Pancreas (tissue), 10 donors: Measurements from ENCODE around the gene CFAP157. TPM values are rescaled to one million over a fixed set of nuclear protein-coding genes. Genes with fewer than 3 reads are reported as not detected.

Source experiments
- ATAC-seq, 4 donors: fragments of 200-7000 bp; cut with Tn5 transposase; one replicate each; pipeline versions ENCODE4 v1.8.0 to v1.9.1; 2020; ENCODE audit warnings: mild to moderate bottlenecking in 4 of 4, moderate library complexity in 4 of 4
- DNase-seq, 6 donors: peaks; one replicate each; pipeline ENCODE4 v3.0.0-alpha.2; 2020
- FAIRE-seq: peaks from 2 replicates; lab custom pipeline; 2012; peaks lifted over from hg19 to GRCh38; lab: Jason Lieb, UNC
- H3K27ac ChIP-seq, 4 donors: fragments of 200-600 bp; sonication (generic); 1 replicate in 3 of 4; 2 replicates in 1 of 4; pipeline versions ENCODE4 v1.5.0 to v1.8.0; 2020
- H3K27me3 ChIP-seq, 4 donors: fragments of 200-600 bp; one replicate each; pipeline ENCODE4 v1.8.0; 2021
- H3K36me3 ChIP-seq, 3 donors: fragments of 200-600 bp; sonication (generic) in 1 of 3; one replicate each; pipeline versions ENCODE4 v1.5.0 to v1.8.0; 2020 to 2021
- H3K4me1 ChIP-seq, 3 donors: fragments of 200-600 bp; one replicate each; pipeline ENCODE4 v1.8.0; 2021
- H3K4me3 ChIP-seq, 4 donors: fragments of 200-600 bp; sonication (generic) in 2 of 4; one replicate each; pipeline versions ENCODE4 v1.5.0 to v1.8.0; 2020 to 2021
- H3K9me3 ChIP-seq, 4 donors: fragments of 200-600 bp; one replicate each; pipeline ENCODE4 v1.8.0; 2021
- CTCF ChIP-seq, 4 donors: fragments of 200-600 bp; sonication (generic) in 3 of 4; IDR thresholded peaks; one replicate each; pipeline versions ENCODE4 v1.5.0 to v1.8.0; 2021; ENCODE audit warnings: antibody characterized with exemption in 4 of 4
- WGBS, 2 donors: extraction: QIAGEN DNeasy Blood & Tissue Kit; methylation state at CpG; one replicate each; pipeline ENCODE4 v1.1.7; 2013; 5-methylcytosine and 5-hydroxymethylcytosine counted together
- intact Hi-C, 3 donors: fragments of 100-400 bp; cut with DNase I; formaldehyde crosslinking; loops; one replicate each; pipeline versions ENCODE4 v1.11.1 to v1.14.2; 2022
- polyA plus RNA-seq, 2 donors: library from polyadenylated mRNA; stranded (reverse); fragments of 200-250 nt; gene quantifications; one replicate each; pipeline ENCODE4 v1.2.3, GENCODE V29; 2013
- total RNA-seq, 6 donors: library from RNA; stranded (reverse); fragmentation: NEBNext Ultra II Directional in 4 of 6; extraction: Animal tissue kit (Norgen Biotek cat#: 25700) in 4 of 6; gene quantifications; one replicate each; pipeline versions ENCODE4 v1.2.1 to v1.2.4, GENCODE V29; 2021 to 2023
- donor health status: healthy with polysubstance abuse.
- donor health status: DM: no; HTN: no; CAD: no; lungs with moderate emphysema.
- donor health status: DM: no; HTN: no; CAD: no.
- donor health status: control.
- donor health status: control.
- donor health status: Bipolar disorder and iron deficiency.
- donor health status: DM: yes; HTN: yes; CAD: no.
- donor health status: DM: no; HTN: no; CAD: no.
- donor health status: DM: no; HTN: no; CAD: no.
- donor health status: DM: yes; HTN: yes; CAD: no.

CFAP157 gene
- total RNA-seq (under 1 TPM in 5 of 6 donors, not detected in 1; 0.12 to 0.39 (median 0.22) TPM), polyA plus RNA-seq (1 to 10 TPM; 1.6 to 2.1 TPM)

DNA sequence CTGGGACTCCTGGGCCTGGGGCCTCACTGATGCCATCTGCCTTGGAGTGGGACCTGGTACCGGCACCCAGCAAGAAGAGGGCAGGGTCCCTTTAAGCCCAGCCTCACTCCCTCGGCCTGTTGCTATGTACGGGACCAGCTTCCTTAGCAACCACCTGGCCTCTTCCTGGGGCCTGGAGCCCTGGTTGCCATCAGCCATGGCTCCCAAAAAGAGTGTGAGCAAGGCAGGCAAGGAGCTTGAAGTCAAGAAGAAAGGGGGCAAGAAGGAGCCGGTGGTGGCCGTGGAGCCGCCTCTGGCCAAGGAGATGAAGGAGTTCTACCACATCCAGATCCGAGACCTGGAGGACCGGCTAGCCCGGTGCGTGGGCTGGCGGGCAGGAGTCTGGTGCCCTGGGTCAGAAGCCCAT, at the start of gene CFAP157:
Gene CFAP157 (plus strand): TSS at position 153 of the 406 bp plus-strand sequence. CDS start 44 bp downstream, at position 197.
- WGBS, 2 donors, result 66 to 71% methylated on average over 10 to 11 of the region's 11 CpGs
- H3K9me3 ChIP-seq, result no peaks in the 10 kb centered on the region
- no peak within 1 kb of the TSS for H3K27ac ChIP-seq
- FAIRE-seq (no peak), ATAC-seq (peak; percentile 65 to 80 (median 74)), DNase-seq (peak in 3 of 6 donors; percentile 50 to 74 (median 56))
- no peak for TF ChIP-seq CTCF (IDR thresholded peaks at IDR 0.05)
- intact Hi-C loops, result no loop called here
- H3K4me3 ChIP-seq, result no peak within 1 kb of the TSS
- no peaks in the 10 kb centered on the region for H3K27me3 ChIP-seq
- H3K4me1 ChIP-seq, result peaks cover 0 to 10% (median 0%) of the 10 kb centered on the region in 3 donors
- H3K36me3 ChIP-seq, result no peaks in the 10 kb centered on the region

DNA sequence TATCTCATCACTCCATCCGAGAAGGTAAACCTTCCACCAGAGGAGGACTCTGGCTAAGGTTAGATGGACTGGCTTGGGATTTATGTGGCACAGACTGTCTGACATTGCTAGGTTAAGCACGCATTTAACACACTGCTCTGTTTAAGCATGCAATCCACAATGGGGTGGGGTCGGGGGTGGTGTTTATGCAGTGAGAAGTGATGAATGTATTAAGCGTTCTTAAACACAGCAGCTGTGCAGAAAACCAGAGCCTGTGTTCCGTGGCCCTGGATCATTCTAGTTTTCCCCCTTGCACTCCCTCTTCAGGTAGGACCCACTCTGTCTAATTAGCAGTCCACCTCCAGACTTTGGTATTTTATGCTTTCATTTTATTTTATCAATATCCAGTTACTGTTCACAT, 48.4 kb upstream of the CFAP157 start:
- WGBS, 2 donors, result 86 to 94% methylated on average over 5 of the region's 5 CpGs
- no peak for ATAC-seq

DNA sequence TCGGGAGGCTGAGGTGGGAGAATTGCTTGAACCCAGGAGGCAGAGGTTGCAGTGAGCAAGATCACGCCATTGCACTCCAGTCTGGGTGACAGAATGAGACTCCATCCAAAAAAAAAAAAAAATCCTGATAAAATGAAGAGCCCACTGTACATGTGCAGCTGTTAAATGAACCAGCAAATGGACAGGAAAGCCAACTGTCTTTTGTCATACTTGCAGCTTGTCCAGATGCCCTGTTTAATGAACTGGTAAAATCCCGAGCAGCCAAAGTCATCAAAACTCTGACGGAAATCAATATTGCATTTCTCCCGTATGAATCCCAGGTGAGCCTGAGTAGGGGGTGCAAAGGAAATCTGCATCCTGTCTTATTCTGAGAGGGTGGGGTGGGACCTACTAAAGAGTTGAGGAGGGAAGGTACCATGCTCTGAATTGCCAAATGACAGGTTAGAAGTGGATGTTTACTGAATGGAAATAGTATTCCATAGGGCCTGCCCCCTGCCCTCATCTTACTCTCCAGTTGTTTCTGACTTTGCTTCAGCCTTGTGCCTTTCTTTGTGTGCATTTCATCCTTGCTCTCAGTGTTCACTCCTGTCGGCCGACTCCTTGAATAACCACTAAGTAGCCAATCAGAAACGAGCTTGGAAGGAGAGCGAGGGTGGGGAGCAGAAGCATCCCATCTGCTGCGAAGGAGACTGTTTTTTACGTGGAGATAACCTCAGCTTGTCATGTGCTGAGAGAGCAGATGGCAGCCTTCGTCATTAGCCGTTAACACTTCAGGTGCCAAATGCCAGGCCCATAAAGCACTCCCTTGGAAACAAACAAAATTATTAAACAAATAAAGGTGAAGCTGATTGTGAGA, 45.7 kb upstream of the CFAP157 start:
- intact Hi-C loops, result no loop called here
- 71 to 74% methylated on average over 13 of the region's 13 CpGs for WGBS, 2 donors
- H3K27ac ChIP-seq, result no peak overlapping the region
- H3K9me3 ChIP-seq, result no peaks in the 10 kb centered on the region
- no peak overlapping the region for H3K4me3 ChIP-seq
- DNase-seq (no peak), ATAC-seq (peak in 3 of 4 donors; percentile 13 to 77 (median 68)), FAIRE-seq (no peak)
- H3K36me3 ChIP-seq, result peaks cover 0 to 32% (median 6%) of the 10 kb centered on the region in 3 donors
- H3K27me3 ChIP-seq, result no peaks in the 10 kb centered on the region
- H3K4me1 ChIP-seq, result no peaks in the 10 kb centered on the region
- TF ChIP-seq CTCF (IDR thresholded peaks at IDR 0.05), result no peak

More for the DNA sequence above, 48.4 kb upstream of the CFAP157 start:
- Histone ChIP-seq H3K9me3 (no peaks in the 10 kb centered on the region), H3K27me3 (no peaks in the 10 kb centered on the region), H3K4me3 (no peak overlapping the region), H3K4me1 (no peaks in the 10 kb centered on the region), H3K36me3 (peaks cover 0 to 32% (median 5%) of the 10 kb centered on the region in 3 donors), H3K27ac (no peak overlapping the region)
- DNase-seq (no peak), FAIRE-seq (no peak)
- no peak for TF ChIP-seq CTCF (IDR thresholded peaks at IDR 0.05)
- intact Hi-C loops, result no loop called here

- WGBS, 2 donors, result 50 to 58% methylated on average over 1 of the region's 1 CpG
- ATAC-seq (no peak), DNase-seq (no peak), FAIRE-seq (no peak)
- no peak for TF ChIP-seq CTCF (IDR thresholded peaks at IDR 0.05)
- Histone ChIP-seq H3K9me3 (no peaks in the 10 kb centered on the region), H3K36me3 (peaks cover 0 to 34% (median 6%) of the 10 kb centered on the region in 3 donors), H3K27ac (no peak overlapping the region), H3K27me3 (no peaks in the 10 kb centered on the region), H3K4me3 (no peak overlapping the region), H3K4me1 (no peaks in the 10 kb centered on the region)
- intact Hi-C loops, result no loop called here
Measured at GRCh38 chr9:127662617-127663016, 44.2 kb upstream of the CFAP157 start.

DNA sequence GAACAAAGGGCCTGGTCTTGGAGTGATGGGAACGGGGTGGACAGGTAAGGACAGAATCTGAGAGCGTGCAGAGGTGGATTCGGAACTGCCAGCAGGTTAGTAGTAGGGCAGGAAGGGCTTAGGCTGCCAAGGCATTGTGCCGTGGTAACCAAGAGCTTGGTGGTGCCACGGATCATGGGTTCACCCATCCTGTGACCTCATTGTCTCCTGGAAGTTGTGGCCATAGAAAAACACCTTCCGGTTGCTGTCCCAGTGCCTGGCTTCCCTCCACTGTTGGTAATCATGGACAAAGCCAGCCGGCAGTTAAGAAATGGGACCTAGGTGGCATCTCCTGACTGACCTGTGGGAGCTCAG, 42.5 kb upstream of the CFAP157 start:
- intact Hi-C loops, result no loop called here

More for the DNA sequence above, 42.5 kb upstream of the CFAP157 start:
- ATAC-seq, result no peak
- TF ChIP-seq CTCF (IDR thresholded peaks at IDR 0.05), result no peak
- no peak for DNase-seq
- H3K27me3 ChIP-seq, result no peaks in the 10 kb centered on the region
- H3K4me3 ChIP-seq, result no peak overlapping the region
- H3K27ac ChIP-seq, result no peak overlapping the region
- H3K4me1 ChIP-seq, result no peaks in the 10 kb centered on the region
- peaks cover 0 to 44% (median 6%) of the 10 kb centered on the region in 3 donors for H3K36me3 ChIP-seq
- no peak for FAIRE-seq
- no peaks in the 10 kb centered on the region for H3K9me3 ChIP-seq
- WGBS, 2 donors, result 89 to 92% methylated on average over 7 of the region's 7 CpGs
